GM18517 (cell line): ENCODE results near the gene PLCG2.

Experiments
- ATAC-seq: cut with Tn5 transposase; IDR thresholded peaks from one replicate; pipeline ENCODE4 v1.9.1; 2021; ENCODE audit warnings: mild to moderate bottlenecking, moderate library complexity; ENCODE audit not compliant: unreplicated experiment

Gene PLCG2

GRCh38 chr16:81838794-81839193 is 59.7 kb downstream of the PLCG2 start:
- ATAC-seq, result peak; percentile 43

- peak; percentile 67 for ATAC-seq
Measured at GRCh38 chr16:81841722-81842121, 62.6 kb downstream of the PLCG2 start.

- ATAC-seq, result no peak
Measured at GRCh38 chr16:81842564-81843242, 63.6 kb downstream of the PLCG2 start.

- ATAC-seq, result no peak
Measured at GRCh38 chr16:81843243-81843582, 64.1 kb downstream of the PLCG2 start.

GRCh38 chr16:81843683-81844082 is 64.6 kb downstream of the PLCG2 start:
- ATAC-seq, result no peak

- no peak for ATAC-seq
Measured at GRCh38 chr16:81846105-81846504, 67.0 kb downstream of the PLCG2 start.

- no peak for ATAC-seq
Measured at GRCh38 chr16:81848306-81848853, 69.3 kb downstream of the PLCG2 start.

GRCh38 chr16:81850197-81850944 is 71.3 kb downstream of the PLCG2 start:
- ATAC-seq, result no peak

GRCh38 chr16:81852347-81852746 is 73.3 kb downstream of the PLCG2 start:
- ATAC-seq, result no peak

GRCh38 chr16:81855552-81856153 is 76.6 kb downstream of the PLCG2 start:
- ATAC-seq, result no peak

- ATAC-seq, result no peak
Measured at GRCh38 chr16:81860287-81861266, 81.5 kb downstream of the PLCG2 start.

- ATAC-seq, result no peak
Measured at GRCh38 chr16:81861503-81861902, 82.4 kb downstream of the PLCG2 start.

- ATAC-seq, result no peak
Measured at GRCh38 chr16:81861915-81862314, 82.8 kb downstream of the PLCG2 start.

GRCh38 chr16:81863630-81864352 is 84.7 kb downstream of the PLCG2 start:
- ATAC-seq, result peak; percentile 69

- ATAC-seq, result no peak
Measured at GRCh38 chr16:81864646-81865382, 85.7 kb downstream of the PLCG2 start.

- no peak for ATAC-seq
Measured at GRCh38 chr16:81866820-81867440, 87.8 kb downstream of the PLCG2 start.

- no peak for ATAC-seq
Measured at GRCh38 chr16:81868057-81868748, 89.1 kb downstream of the PLCG2 start.

- ATAC-seq, result no peak
Measured at GRCh38 chr16:81869326-81869725, 90.2 kb downstream of the PLCG2 start.
